ENCODE measurements around the gene PHKA2. TPM values are rescaled to one million over a fixed set of nuclear protein-coding genes. Genes with fewer than 3 reads are reported as not detected.

The PHKA2 gene
- total and polyA plus RNA-seq, 7 experiments from 2014 or later, result 7.9 to 54.3 (median 40.8) TPM

- Histone ChIP-seq H3K9me3 (ENCODE audit: control insufficient read depth in 2 of 3, low read length in 3 of 3) (no peaks in the 10 kb centered on the region), H3K4me3 (ENCODE audit: low read length) (peak overlapping the region; percentile 56), H3K27me3 (ENCODE audit: control insufficient read depth in 2 of 2, insufficient read depth in 2 of 2, low read length in 2 of 2) (no peaks in the 10 kb centered on the region), H3K4me1 (ENCODE audit: control insufficient read depth in 2 of 2, insufficient read depth in 2 of 2, low read length in 2 of 2) (peaks cover 6 to 23% of the 10 kb centered on the region in 2 donors), H3K27ac (ENCODE audit: low read depth, low read length) (peak overlapping the region; percentile 57), H3K36me3 (ENCODE audit: control insufficient read depth in 2 of 3, insufficient read depth in 3 of 3, low read length in 3 of 3) (no peaks in the 10 kb centered on the region)
- peaks cover 11 to 47% (median 37%) of the 10 kb centered on the region in 7 donors for H3K4me1 Mint-ChIP-seq
- DNase-seq (peak in 5 of 9 donors; percentile 12 to 34 (median 29)), ATAC-seq (peak; percentile 43)
- peak overlapping the region; percentile 71 to 95 (median 90) for H3K27ac Mint-ChIP-seq
- H3K36me3 Mint-ChIP-seq, result no peaks in the 10 kb centered on the region
- ChIA-PET POLR2A (interaction anchor here (2.6 kb wide), 1 partner anchor 99 kb away, joined by 12 read pairs; no protein-coding TSS in a partner anchor), CTCF (no interaction called here)
- H3K4me3 Mint-ChIP-seq, result peak overlapping the region; percentile 84 to 97 (median 90)
- intact Hi-C loops (cut with micrococcal nuclease), result loop anchor here (1.0 to 5.0 kb wide), 8 partner anchors 98 to 495 kb away; partner anchors contain the start of genes CDKL5 (in 2 of the 2), PHKA2 (in 2 of the 2) and PDHA1 (in 1 of the 2)
- H3K9me3 Mint-ChIP-seq, result no peaks in the 10 kb centered on the region
- H3K27me3 Mint-ChIP-seq, result no peaks in the 10 kb centered on the region
These were observed 97.9 kb downstream of the PHKA2 start for GRCh38 chrX:18886005-18886343.

DNA sequence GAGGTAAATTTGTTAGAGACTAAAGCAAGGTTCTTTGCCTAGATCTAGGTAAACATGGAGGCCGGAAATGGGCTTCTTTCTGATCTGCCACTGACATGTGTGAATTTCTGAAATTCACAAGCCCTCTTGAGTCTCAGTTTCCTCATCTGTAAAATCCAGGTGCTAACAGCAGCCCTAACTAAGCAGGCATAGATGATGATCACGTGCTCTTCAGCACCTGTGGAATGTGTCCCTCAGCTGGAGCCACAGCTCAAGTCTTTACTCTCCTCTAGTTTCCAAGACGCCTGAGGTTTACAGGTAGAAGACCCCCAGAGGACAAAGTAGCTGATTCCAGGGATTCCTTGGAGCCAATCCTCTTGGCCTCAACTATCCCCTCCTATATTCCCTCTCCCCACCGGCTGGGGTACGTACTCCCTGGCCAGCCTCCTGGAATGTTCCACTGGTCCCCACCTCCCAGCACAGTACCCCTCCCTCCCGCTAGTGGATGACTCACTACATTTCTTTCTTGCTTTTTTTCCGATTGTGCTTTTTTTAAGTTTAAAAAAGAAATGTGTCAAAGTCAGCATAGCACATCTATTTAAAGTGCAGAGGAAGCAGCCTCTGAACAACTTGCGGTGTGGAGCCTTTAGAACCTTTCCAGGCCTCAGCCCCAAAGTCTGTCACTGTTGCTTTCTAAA lies 98.4 kb downstream of the PHKA2 start:
- Mint-ChIP-seq H3K27me3 (no peaks in the 10 kb centered on the region), H3K4me1 (peaks cover 11 to 46% (median 37%) of the 10 kb centered on the region in 7 donors), H3K9me3 (no peaks in the 10 kb centered on the region), H3K27ac (peak overlapping the region; percentile 71 to 95 (median 90)), H3K36me3 (no peaks in the 10 kb centered on the region), H3K4me3 (peak overlapping the region; percentile 84 to 97 (median 90))
- no peaks in the 10 kb centered on the region for H3K36me3 ChIP-seq (ENCODE audit: control insufficient read depth in 2 of 3, insufficient read depth in 3 of 3, low read length in 3 of 3)
- peak overlapping the region; percentile 56 for H3K4me3 ChIP-seq (ENCODE audit: low read length)
- H3K27ac ChIP-seq (ENCODE audit: low read depth, low read length), result peak overlapping the region; percentile 57
- no peaks in the 10 kb centered on the region for H3K27me3 ChIP-seq (ENCODE audit: control insufficient read depth in 2 of 2, insufficient read depth in 2 of 2, low read length in 2 of 2)
- ChIA-PET CTCF (no interaction called here), POLR2A (interaction anchor here (1.2 to 2.6 kb wide), 2 partner anchors 100 to 461 kb away, joined by 3 to 12 read pairs; no protein-coding TSS in a partner anchor)
- peak in 3 of 9 donors; percentile 10 to 39 (median 12) for DNase-seq
- intact Hi-C loops (cut with micrococcal nuclease), result loop anchor here (1.0 to 5.0 kb wide), 8 partner anchors 99 to 494 kb away; partner anchors contain the start of genes CDKL5 (in 2 of the 2), PHKA2 (in 2 of the 2) and PDHA1 (in 1 of the 2)
- peaks cover 6 to 23% of the 10 kb centered on the region in 2 donors for H3K4me1 ChIP-seq (ENCODE audit: control insufficient read depth in 2 of 2, insufficient read depth in 2 of 2, low read length in 2 of 2)
- peak; percentile 30 for ATAC-seq
- H3K9me3 ChIP-seq (ENCODE audit: control insufficient read depth in 2 of 3, low read length in 3 of 3), result no peaks in the 10 kb centered on the region

DNA sequence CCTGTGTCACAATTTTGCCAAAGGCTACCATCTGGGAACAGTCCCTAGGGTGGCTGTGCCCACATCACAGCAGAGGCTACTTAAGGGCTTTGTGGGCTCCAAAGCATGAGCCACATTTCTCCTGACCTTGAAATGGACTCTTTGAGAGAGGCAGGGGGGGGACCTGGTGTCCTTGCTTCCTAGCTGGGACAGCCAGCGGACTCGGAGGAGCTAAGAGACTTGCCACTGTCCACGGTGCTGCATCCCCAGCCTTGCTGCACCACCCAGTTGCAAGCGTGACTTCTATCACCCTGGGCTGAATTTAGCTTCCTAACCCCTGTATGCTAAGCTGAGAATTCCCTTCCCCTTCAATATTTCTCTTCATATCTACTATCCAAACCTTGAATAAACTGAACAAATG lies 99.0 kb downstream of the PHKA2 start:
- no peak for ATAC-seq
- POLR2A ChIA-PET, result interaction anchor here (1.2 kb wide), 1 partner anchor 461 kb away, joined by 3 read pairs; no protein-coding TSS in a partner anchor
- no peak overlapping the region for H3K27ac ChIP-seq (ENCODE audit: low read depth, low read length)
- H3K9me3 ChIP-seq (ENCODE audit: control insufficient read depth in 2 of 3, low read length in 3 of 3), result no peaks in the 10 kb centered on the region
- H3K36me3 ChIP-seq (ENCODE audit: control insufficient read depth in 2 of 3, insufficient read depth in 3 of 3, low read length in 3 of 3), result no peaks in the 10 kb centered on the region
- H3K36me3 Mint-ChIP-seq, result no peaks in the 10 kb centered on the region
- no peaks in the 10 kb centered on the region for H3K27me3 ChIP-seq (ENCODE audit: control insufficient read depth in 2 of 2, insufficient read depth in 2 of 2, low read length in 2 of 2)
- H3K4me3 Mint-ChIP-seq, result peak overlapping the region in 6 of 10 donors; percentile 84 to 97 (median 90)
- H3K4me1 ChIP-seq (ENCODE audit: control insufficient read depth in 2 of 2, insufficient read depth in 2 of 2, low read length in 2 of 2), result peaks cover 6 to 23% of the 10 kb centered on the region in 2 donors
- CTCF ChIA-PET, result interaction anchor here (0.5 kb wide), 1 partner anchor 495 kb away, joined by 3 read pairs; no protein-coding TSS in a partner anchor
- peak overlapping the region in 3 of 9 donors; percentile 88 to 93 (median 90) for H3K27ac Mint-ChIP-seq
- intact Hi-C loops (cut with micrococcal nuclease), result loop anchor here in 1 of 2 donors (5.0 kb wide), 1 partner anchor 208 kb away; no protein-coding TSS in a partner anchor
- H3K9me3 Mint-ChIP-seq, result no peaks in the 10 kb centered on the region
- H3K4me1 Mint-ChIP-seq, result peaks cover 11 to 40% (median 34%) of the 10 kb centered on the region in 7 donors
- DNase-seq, result no peak
- H3K27me3 Mint-ChIP-seq, result no peaks in the 10 kb centered on the region
- H3K4me3 ChIP-seq (ENCODE audit: low read length), result no peak overlapping the region

DNA sequence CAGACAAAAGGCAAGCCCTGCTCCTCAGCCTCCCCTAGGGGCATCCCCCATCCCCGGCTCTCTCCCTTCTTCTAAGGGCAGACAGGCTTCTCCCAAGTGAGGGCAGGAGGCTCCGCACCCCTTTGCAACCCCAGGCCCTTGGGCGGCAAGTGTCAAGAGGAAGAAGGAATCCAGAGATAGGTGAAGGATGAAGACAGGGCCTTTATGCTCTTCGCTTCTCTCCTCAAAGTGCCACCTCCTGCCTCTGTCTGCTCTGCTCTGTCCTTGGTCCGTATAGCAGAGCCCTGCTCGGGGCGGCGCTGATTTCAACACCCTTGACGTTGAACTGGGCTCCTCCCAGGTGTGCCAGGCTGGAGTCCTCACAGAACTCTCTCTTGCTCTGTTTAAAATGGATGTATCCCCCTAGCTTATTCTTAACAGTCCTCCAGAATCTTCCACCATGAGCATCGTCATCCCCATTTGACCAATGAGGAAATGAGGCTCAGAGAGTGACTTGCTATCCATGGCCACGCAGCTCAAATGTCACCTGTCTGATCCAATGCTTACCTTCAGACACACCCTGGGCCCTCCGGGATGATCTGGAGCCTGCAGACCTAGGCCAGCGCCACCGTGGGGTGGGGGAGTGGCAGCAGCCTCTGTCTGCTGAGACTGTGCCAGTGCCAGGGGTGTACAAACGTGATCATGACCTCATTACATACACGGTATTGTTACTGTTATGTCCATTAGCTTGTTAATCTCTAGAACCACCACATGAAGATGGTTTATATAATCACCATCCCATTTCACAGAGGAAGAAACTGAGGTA lies 99.8 kb downstream of the PHKA2 start:
- Histone ChIP-seq H3K27me3 (ENCODE audit: control insufficient read depth in 2 of 2, insufficient read depth in 2 of 2, low read length in 2 of 2) (no peaks in the 10 kb centered on the region), H3K27ac (ENCODE audit: low read depth, low read length) (no peak overlapping the region), H3K4me3 (ENCODE audit: low read length) (no peak overlapping the region), H3K9me3 (ENCODE audit: control insufficient read depth in 2 of 3, low read length in 3 of 3) (no peaks in the 10 kb centered on the region), H3K36me3 (ENCODE audit: control insufficient read depth in 2 of 3, insufficient read depth in 3 of 3, low read length in 3 of 3) (no peaks in the 10 kb centered on the region), H3K4me1 (ENCODE audit: control insufficient read depth in 2 of 2, insufficient read depth in 2 of 2, low read length in 2 of 2) (peaks cover 6 to 23% of the 10 kb centered on the region in 2 donors)
- Mint-ChIP-seq H3K36me3 (no peaks in the 10 kb centered on the region), H3K4me3 (peak overlapping the region in 1 of 10 donors; percentile 31), H3K9me3 (no peaks in the 10 kb centered on the region), H3K27me3 (no peaks in the 10 kb centered on the region), H3K27ac (no peak overlapping the region), H3K4me1 (peaks cover 11 to 37% (median 31%) of the 10 kb centered on the region in 7 donors)
- intact Hi-C loops (cut with micrococcal nuclease), result no loop called here
- ChIA-PET CTCF (interaction anchor here (0.5 kb wide), 1 partner anchor 494 kb away, joined by 3 read pairs; no protein-coding TSS in a partner anchor), POLR2A (interaction anchor here (1.2 kb wide), 1 partner anchor 460 kb away, joined by 3 read pairs; no protein-coding TSS in a partner anchor)
- DNase-seq, result no peak
- ATAC-seq, result no peak

GRCh38 chrX:18883234-18883960 lies 100.5 kb downstream of the PHKA2 start:
- intact Hi-C loops (cut with micrococcal nuclease), result no loop called here
- POLR2A ChIA-PET, result no interaction called here
- DNase-seq, result no peak
- H3K27ac Mint-ChIP-seq, result no peak overlapping the region
- Histone ChIP-seq H3K27me3 (ENCODE audit: control insufficient read depth in 2 of 2, insufficient read depth in 2 of 2, low read length in 2 of 2) (no peaks in the 10 kb centered on the region), H3K4me3 (ENCODE audit: low read length) (no peak overlapping the region), H3K27ac (ENCODE audit: low read depth, low read length) (no peak overlapping the region), H3K9me3 (ENCODE audit: control insufficient read depth in 2 of 3, low read length in 3 of 3) (no peaks in the 10 kb centered on the region), H3K36me3 (ENCODE audit: control insufficient read depth in 2 of 3, insufficient read depth in 3 of 3, low read length in 3 of 3) (no peaks in the 10 kb centered on the region), H3K4me1 (ENCODE audit: control insufficient read depth in 2 of 2, insufficient read depth in 2 of 2, low read length in 2 of 2) (peaks cover 6 to 23% of the 10 kb centered on the region in 2 donors)
- H3K36me3 Mint-ChIP-seq, result no peaks in the 10 kb centered on the region
- CTCF ChIA-PET, result interaction anchor here (0.6 kb wide), 1 partner anchor 72 kb away, joined by 6 read pairs; no protein-coding TSS in a partner anchor
- no peaks in the 10 kb centered on the region for H3K9me3 Mint-ChIP-seq
- ATAC-seq, result no peak
- H3K27me3 Mint-ChIP-seq, result no peaks in the 10 kb centered on the region
- H3K4me1 Mint-ChIP-seq, result peaks cover 11 to 37% (median 31%) of the 10 kb centered on the region in 7 donors
- H3K4me3 Mint-ChIP-seq, result no peak overlapping the region

- peaks cover 0 to 5% (median 0%) of the 10 kb centered on the region in 5 donors for H3K27me3 Mint-ChIP-seq
- no peak for ATAC-seq
- no peaks in the 10 kb centered on the region for H3K4me1 ChIP-seq (ENCODE audit: control insufficient read depth in 2 of 2, insufficient read depth in 2 of 2, low read length in 2 of 2)
- no peaks in the 10 kb centered on the region for H3K36me3 ChIP-seq (ENCODE audit: control insufficient read depth in 2 of 3, insufficient read depth in 3 of 3, low read length in 3 of 3)
- H3K27ac ChIP-seq (ENCODE audit: low read depth, low read length), result no peak overlapping the region
- H3K9me3 ChIP-seq (ENCODE audit: control insufficient read depth in 2 of 3, low read length in 3 of 3), result no peaks in the 10 kb centered on the region
- intact Hi-C loops (cut with micrococcal nuclease), result no loop called here
- no peaks in the 10 kb centered on the region for H3K36me3 Mint-ChIP-seq
- H3K9me3 Mint-ChIP-seq, result no peaks in the 10 kb centered on the region
- ChIA-PET CTCF (no interaction called here), POLR2A (no interaction called here)
- no peak overlapping the region for H3K27ac Mint-ChIP-seq
- no peak overlapping the region for H3K4me3 ChIP-seq (ENCODE audit: low read length)
- peaks cover 0 to 1% (median 0%) of the 10 kb centered on the region in 7 donors for H3K4me1 Mint-ChIP-seq
- no peaks in the 10 kb centered on the region for H3K27me3 ChIP-seq (ENCODE audit: control insufficient read depth in 2 of 2, insufficient read depth in 2 of 2, low read length in 2 of 2)
- no peak for DNase-seq
- H3K4me3 Mint-ChIP-seq, result no peak overlapping the region
These were observed 104.8 kb downstream of the PHKA2 start for GRCh38 chrX:18879144-18879543.

All from naive thymus-derived CD4-positive, alpha-beta T cell (primary cell).